Trophoblast cell (in vitro differentiated cells and primary cell): ENCODE data around the gene GSTT2.

Experiments used
- DNase-seq, 2 donors: peaks; one replicate each; pipeline ENCODE4 v3.0.0-alpha.2; 2016
- H2AFZ ChIP-seq: 2 replicates; pipeline ENCODE4 v1.6.1; 2013; ENCODE audit warnings: low read length, moderate library complexity, mild to moderate bottlenecking; ENCODE audit not compliant: insufficient read depth, poor library complexity
- H2AK5ac ChIP-seq: 2 replicates; pipeline ENCODE4 v1.6.1; 2013; ENCODE audit warnings: mild to moderate bottlenecking, low read length
- H2BK120ac ChIP-seq: 2 replicates; pipeline ENCODE4 v1.6.1; 2013; ENCODE audit warnings: low read length, mild to moderate bottlenecking, moderate library complexity; ENCODE audit not compliant: insufficient read depth, poor library complexity
- H2BK12ac ChIP-seq: 2 replicates; pipeline ENCODE4 v1.6.1; 2013; ENCODE audit warnings: mild to moderate bottlenecking, low read length, moderate library complexity
- H2BK5ac ChIP-seq: 2 replicates; pipeline ENCODE4 v1.6.1; 2013; ENCODE audit warnings: low read length, low read depth, moderate library complexity, mild to moderate bottlenecking; ENCODE audit not compliant: poor library complexity
- H3K14ac ChIP-seq: 2 replicates; pipeline ENCODE4 v1.6.1; 2013; ENCODE audit warnings: mild to moderate bottlenecking, low read length
- H3K18ac ChIP-seq: 2 replicates; pipeline ENCODE4 v1.6.1; 2013; ENCODE audit warnings: mild to moderate bottlenecking, low read length
- H3K23ac ChIP-seq: 2 replicates; pipeline ENCODE4 v1.6.1; 2013; ENCODE audit warnings: low read length
- H3K27ac ChIP-seq: 2 replicates; pipeline ENCODE4 v1.5.1; 2013; ENCODE audit warnings: low read depth, mild to moderate bottlenecking, inconsistent platforms, low read length, moderate library complexity
- H3K27me3 ChIP-seq: 2 replicates; pipeline ENCODE4 v1.6.1; 2013; ENCODE audit warnings: inconsistent platforms, mild to moderate bottlenecking, low read length, moderate library complexity; ENCODE audit not compliant: insufficient read depth
- H3K36me3 ChIP-seq, 2 experiments: 1 replicate in 1 of 2; 2 replicates in 1 of 2; pipeline ENCODE4 v1.6.1; 2013; ENCODE audit warnings: low read length in 2 of 2, mild to moderate bottlenecking in 2 of 2, moderate library complexity in 1 of 2; ENCODE audit not compliant: insufficient read depth in 2 of 2, control insufficient read depth in 1 of 2
- H3K4ac ChIP-seq: 2 replicates; pipeline ENCODE4 v1.6.1; 2013; ENCODE audit warnings: low read depth, mild to moderate bottlenecking, low read length, moderate library complexity
- H3K4me1 ChIP-seq, 2 experiments: 1 replicate in 1 of 2; 2 replicates in 1 of 2; pipeline ENCODE4 v1.6.1; 2013; ENCODE audit warnings: low read length in 2 of 2, mild to moderate bottlenecking in 2 of 2, moderate library complexity in 1 of 2; ENCODE audit not compliant: insufficient read depth in 2 of 2, control insufficient read depth in 1 of 2
- H3K4me2 ChIP-seq: 2 replicates; pipeline ENCODE4 v1.6.1; 2013; ENCODE audit warnings: inconsistent platforms, mild to moderate bottlenecking, low read length, moderate library complexity
- H3K4me3 ChIP-seq: 2 replicates; pipeline ENCODE4 v1.5.1; 2013; ENCODE audit warnings: mild to moderate bottlenecking, low read depth, low read length, inconsistent platforms
- H3K79me1 ChIP-seq: one replicate; pipeline ENCODE4 v1.6.1; 2013; ENCODE audit warnings: low read length
- H3K79me2 ChIP-seq: 2 replicates; pipeline ENCODE4 v1.6.1; 2013; ENCODE audit warnings: low read length, mild to moderate bottlenecking; ENCODE audit not compliant: control insufficient read depth, insufficient read depth, poor library complexity
- H3K9ac ChIP-seq: 2 replicates; pipeline ENCODE4 v1.6.1; 2013; ENCODE audit warnings: mild to moderate bottlenecking, low read length
- H3K9me3 ChIP-seq: 2 replicates; pipeline ENCODE4 v1.6.1; 2013; ENCODE audit warnings: low read depth, mild to moderate bottlenecking, control low read depth, inconsistent platforms, low read length; ENCODE audit not compliant: insufficient read depth
- H4K12ac ChIP-seq: 2 replicates; pipeline ENCODE4 v1.6.1; 2013; ENCODE audit warnings: low read depth, mild to moderate bottlenecking, low read length, moderate library complexity
- H4K8ac ChIP-seq: 2 replicates; pipeline ENCODE4 v1.6.1; 2013; ENCODE audit warnings: low read depth, mild to moderate bottlenecking, low read length, moderate library complexity
- H4K91ac ChIP-seq: one replicate; pipeline ENCODE4 v1.6.1; 2013; ENCODE audit warnings: low read depth, mild to moderate bottlenecking, low read length, moderate library complexity
- WGBS: extraction: QIAGEN DNeasy Blood & Tissue Kit; methylation state at CpG from one replicate; pipeline ENCODE4 v1.1.7; 2013; ENCODE audit warnings: missing lambda C conversion rate; ENCODE audit not compliant: insufficient read length, insufficient coverage; ENCODE audit errors: extremely low coverage; 5-methylcytosine and 5-hydroxymethylcytosine counted together

Gene GSTT2

DNA sequence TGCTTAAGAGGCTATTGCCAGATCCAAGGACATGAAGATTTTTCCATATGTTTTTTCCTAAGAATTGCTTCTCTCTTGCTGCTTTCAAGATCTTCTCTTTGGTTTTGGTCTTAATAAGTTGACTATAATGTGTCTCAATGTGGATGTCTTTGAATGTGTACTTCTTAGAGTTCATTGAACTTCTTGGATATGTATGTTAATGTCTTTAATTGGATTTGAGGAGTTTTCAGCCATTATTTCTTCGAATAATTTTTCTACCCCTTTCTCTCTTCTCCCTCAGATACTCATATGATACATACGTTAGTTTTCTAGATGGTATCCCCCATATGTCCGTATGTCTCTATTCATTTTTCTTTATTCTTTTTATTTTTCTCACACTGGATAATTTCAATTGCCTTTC is 44.4 kb downstream of the GSTT2 start:
- no peak overlapping the region for H3K27ac ChIP-seq
- no peaks in the 10 kb centered on the region for H3K79me1 ChIP-seq
- no peak overlapping the region for H4K12ac ChIP-seq
- no peak overlapping the region for H2BK120ac ChIP-seq
- H3K9ac ChIP-seq = no peak overlapping the region
- no peak for DNase-seq
- no peak overlapping the region for H3K4me3 ChIP-seq
- no peak overlapping the region for H2AFZ ChIP-seq
- no peak overlapping the region for H3K14ac ChIP-seq
- no peak overlapping the region for H3K23ac ChIP-seq
- H3K4ac ChIP-seq = no peak overlapping the region
- no peak overlapping the region for H4K8ac ChIP-seq
- no peaks in the 10 kb centered on the region for H3K36me3 ChIP-seq
- H3K18ac ChIP-seq = no peak overlapping the region
- H4K91ac ChIP-seq = no peak overlapping the region
- H2AK5ac ChIP-seq = no peak overlapping the region
- no peaks in the 10 kb centered on the region for H3K27me3 ChIP-seq
- no peak overlapping the region for H3K4me2 ChIP-seq
- no CpG with 5 or more reads among the region's 3 CpGs for WGBS
- H2BK12ac ChIP-seq = no peak overlapping the region
- no peaks in the 10 kb centered on the region for H3K4me1 ChIP-seq
- no peaks in the 10 kb centered on the region for H3K79me2 ChIP-seq
- H2BK5ac ChIP-seq = no peak overlapping the region
- no peaks in the 10 kb centered on the region for H3K9me3 ChIP-seq

DNA sequence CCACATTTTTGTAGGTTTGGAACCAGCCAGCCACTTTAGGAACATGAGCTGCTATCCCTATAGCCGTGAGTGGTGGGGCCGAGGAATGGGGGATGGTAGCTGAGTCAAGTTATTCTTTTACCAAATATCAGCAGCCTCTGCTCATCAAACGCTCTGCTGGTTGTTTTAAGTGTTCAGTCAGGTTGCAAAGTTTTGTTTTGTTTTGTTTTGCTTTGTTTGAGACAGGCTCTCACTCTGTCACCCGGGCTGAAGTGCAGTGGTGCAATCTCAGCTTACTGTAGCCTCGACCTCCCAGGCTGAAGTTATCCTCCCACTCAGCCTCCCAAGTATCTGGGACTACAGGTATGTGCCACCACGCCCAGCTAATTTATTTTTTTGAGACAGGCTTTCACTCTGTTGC is 45.5 kb downstream of the GSTT2 start:
- WGBS = no CpG with 5 or more reads among the region's 6 CpGs
- H3K4ac ChIP-seq = no peak overlapping the region
- no peaks in the 10 kb centered on the region for H3K27me3 ChIP-seq
- H3K14ac ChIP-seq = no peak overlapping the region
- no peak overlapping the region for H3K4me3 ChIP-seq
- no peak overlapping the region for H3K23ac ChIP-seq
- no peak overlapping the region for H2BK120ac ChIP-seq
- no peak overlapping the region for H4K91ac ChIP-seq
- H2BK12ac ChIP-seq = no peak overlapping the region
- H3K4me2 ChIP-seq = no peak overlapping the region
- no peaks in the 10 kb centered on the region for H3K79me1 ChIP-seq
- no peak overlapping the region for H4K8ac ChIP-seq
- H3K79me2 ChIP-seq = no peaks in the 10 kb centered on the region
- no peak overlapping the region for H2AFZ ChIP-seq
- no peaks in the 10 kb centered on the region for H3K4me1 ChIP-seq
- H3K18ac ChIP-seq = no peak overlapping the region
- no peaks in the 10 kb centered on the region for H3K36me3 ChIP-seq
- no peak overlapping the region for H2BK5ac ChIP-seq
- no peaks in the 10 kb centered on the region for H3K9me3 ChIP-seq
- no peak overlapping the region for H3K27ac ChIP-seq
- DNase-seq = no peak
- no peak overlapping the region for H3K9ac ChIP-seq
- no peak overlapping the region for H4K12ac ChIP-seq
- H2AK5ac ChIP-seq = no peak overlapping the region

DNA sequence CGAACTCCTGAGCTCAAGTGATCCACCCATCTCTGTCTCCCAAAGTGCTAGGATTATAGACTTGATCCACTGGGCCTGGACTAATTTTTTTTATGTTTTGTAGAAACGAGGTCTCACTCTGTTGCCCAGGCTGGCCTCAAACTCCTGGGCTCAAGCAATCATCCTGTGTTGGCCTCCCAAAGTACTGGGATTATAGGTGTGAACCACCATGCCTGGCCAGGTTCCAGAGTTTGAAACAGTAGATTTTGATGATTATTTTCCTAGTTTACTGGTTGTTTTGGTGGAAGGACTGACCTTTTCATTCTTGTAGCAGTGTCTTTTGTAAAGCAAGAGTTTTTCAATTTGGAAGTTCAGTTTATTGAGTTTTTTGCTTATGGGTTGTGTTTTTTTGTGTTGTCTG is 46.1 kb downstream of the GSTT2 start:
- Histone ChIP-seq H3K9me3 (no peaks in the 10 kb centered on the region), H3K27ac (no peak overlapping the region), H3K79me2 (no peaks in the 10 kb centered on the region), H3K18ac (no peak overlapping the region), H3K27me3 (no peaks in the 10 kb centered on the region), H3K4me3 (no peak overlapping the region), H4K8ac (no peak overlapping the region), H3K4me2 (no peak overlapping the region), H4K91ac (no peak overlapping the region), H3K23ac (no peak overlapping the region), H3K4ac (no peak overlapping the region), H2AFZ (no peak overlapping the region), H2AK5ac (no peak overlapping the region), H3K4me1 (no peaks in the 10 kb centered on the region), H3K14ac (no peak overlapping the region), H3K36me3 (no peaks in the 10 kb centered on the region), H2BK120ac (no peak overlapping the region), H2BK12ac (no peak overlapping the region), H4K12ac (no peak overlapping the region), H2BK5ac (no peak overlapping the region), H3K9ac (no peak overlapping the region), H3K79me1 (no peaks in the 10 kb centered on the region)
- no peak for DNase-seq
- WGBS = no CpG with 5 or more reads among the region's 2 CpGs

DNA sequence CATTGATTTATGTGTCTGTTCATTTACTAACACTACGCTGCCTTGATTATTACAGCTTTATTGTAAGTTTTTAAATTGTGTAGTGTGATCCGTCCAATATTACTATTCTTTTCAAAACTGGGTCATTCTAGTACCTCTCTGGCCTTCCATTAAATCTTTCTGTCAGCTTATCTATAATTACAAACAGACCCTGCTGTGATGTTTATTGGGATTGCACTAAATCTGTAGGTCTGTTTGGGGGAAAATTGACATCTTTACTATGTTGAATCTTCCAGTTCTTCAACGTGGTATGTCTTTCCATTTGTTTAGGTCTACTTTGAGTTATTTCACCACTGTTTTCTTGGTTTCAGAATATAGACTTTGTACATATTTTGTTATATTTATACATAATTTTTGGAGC is 46.8 kb downstream of the GSTT2 start:
- H2BK120ac ChIP-seq = no peak overlapping the region
- H3K36me3 ChIP-seq = no peaks in the 10 kb centered on the region
- H3K79me1 ChIP-seq = no peaks in the 10 kb centered on the region
- H4K91ac ChIP-seq = no peak overlapping the region
- H3K4me3 ChIP-seq = no peak overlapping the region
- H3K4me2 ChIP-seq = no peak overlapping the region
- no peaks in the 10 kb centered on the region for H3K9me3 ChIP-seq
- H3K27ac ChIP-seq = no peak overlapping the region
- no CpG with 5 or more reads among the region's 3 CpGs for WGBS
- no peak overlapping the region for H4K8ac ChIP-seq
- H3K9ac ChIP-seq = no peak overlapping the region
- no peak overlapping the region for H2AFZ ChIP-seq
- H3K79me2 ChIP-seq = no peaks in the 10 kb centered on the region
- H4K12ac ChIP-seq = no peak overlapping the region
- H3K23ac ChIP-seq = no peak overlapping the region
- H2BK12ac ChIP-seq = no peak overlapping the region
- no peaks in the 10 kb centered on the region for H3K27me3 ChIP-seq
- no peak for DNase-seq
- H3K4me1 ChIP-seq = peaks cover 0 to 4% of the 10 kb centered on the region in 2 experiments
- H2AK5ac ChIP-seq = no peak overlapping the region
- no peak overlapping the region for H2BK5ac ChIP-seq
- H3K4ac ChIP-seq = no peak overlapping the region
- no peak overlapping the region for H3K18ac ChIP-seq
- no peak overlapping the region for H3K14ac ChIP-seq
